GM13976 (cell line): Measurements from ENCODE around the gene MAT2A.
A peak's percentile ranks its signal among the peaks of the same experiment; 100 is the strongest.
"Not testable (repeated sequence)": the region's sequence is repeated elsewhere in the genome, so short reads cannot be mapped to it uniquely, and the experiment has no call there.

Experiments
- DNase-seq: peaks from one replicate; pipeline ENCODE4 v3.0.0; 2012; ENCODE audit warnings: low spot score
- in situ Hi-C: fragments of 300-500 bp; cut with MboI; formaldehyde crosslinking; loops from one replicate; pipeline ENCODE4 v1.12.0; 2022; ENCODE audit warnings: low sequenced_read_pairs, mixed read lengths, inconsistent platforms; ENCODE audit not compliant: unreplicated experiment
- TF ChIP-seq, protein P1 (sequence below): IDR thresholded peaks from 2 replicates; pipeline ENCODE4 v1.5.1; 2012; ENCODE audit warnings: borderline replicate concordance, mild to moderate bottlenecking; ENCODE audit not compliant: insufficient read depth; ENCODE audit errors: extremely low read depth, missing control alignments, control extremely low read depth

The MAT2A gene

DNA sequence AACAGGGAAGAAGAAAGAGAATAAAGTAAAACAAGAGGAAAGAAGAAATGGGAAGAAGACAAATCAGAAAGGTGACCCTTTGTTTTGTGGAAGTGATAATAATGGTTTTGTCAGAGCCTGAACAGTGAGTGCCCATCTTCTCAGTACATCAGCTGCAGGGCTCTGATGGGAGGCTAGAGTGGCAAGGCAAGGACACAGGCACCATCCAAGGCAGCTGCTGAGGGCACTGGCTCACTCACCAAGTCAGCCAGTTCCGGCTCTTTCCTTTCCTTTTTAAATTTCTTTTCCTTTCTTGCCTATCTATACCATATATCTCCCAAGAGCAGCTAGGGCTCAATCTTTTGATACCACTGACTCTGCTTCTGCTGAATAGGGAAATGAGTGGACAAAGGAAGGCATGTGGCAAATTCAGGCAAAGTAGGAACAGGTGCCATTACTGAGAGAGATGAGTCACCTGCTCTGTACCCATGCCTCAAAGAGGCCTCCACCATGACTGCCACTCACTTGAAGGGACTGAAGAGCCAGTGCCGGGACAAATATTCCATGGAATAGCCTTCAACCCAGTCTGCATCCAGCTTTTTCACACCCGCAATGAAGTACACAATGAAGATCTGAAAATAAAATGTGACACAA lies 16.1 kb downstream of the MAT2A start:
- in situ Hi-C loops: loop anchor here (5.0 kb wide), 1 partner anchor 133 kb away; no protein-coding TSS in a partner anchor
- no peak for DNase-seq
- TF ChIP-seq, protein P1, sequence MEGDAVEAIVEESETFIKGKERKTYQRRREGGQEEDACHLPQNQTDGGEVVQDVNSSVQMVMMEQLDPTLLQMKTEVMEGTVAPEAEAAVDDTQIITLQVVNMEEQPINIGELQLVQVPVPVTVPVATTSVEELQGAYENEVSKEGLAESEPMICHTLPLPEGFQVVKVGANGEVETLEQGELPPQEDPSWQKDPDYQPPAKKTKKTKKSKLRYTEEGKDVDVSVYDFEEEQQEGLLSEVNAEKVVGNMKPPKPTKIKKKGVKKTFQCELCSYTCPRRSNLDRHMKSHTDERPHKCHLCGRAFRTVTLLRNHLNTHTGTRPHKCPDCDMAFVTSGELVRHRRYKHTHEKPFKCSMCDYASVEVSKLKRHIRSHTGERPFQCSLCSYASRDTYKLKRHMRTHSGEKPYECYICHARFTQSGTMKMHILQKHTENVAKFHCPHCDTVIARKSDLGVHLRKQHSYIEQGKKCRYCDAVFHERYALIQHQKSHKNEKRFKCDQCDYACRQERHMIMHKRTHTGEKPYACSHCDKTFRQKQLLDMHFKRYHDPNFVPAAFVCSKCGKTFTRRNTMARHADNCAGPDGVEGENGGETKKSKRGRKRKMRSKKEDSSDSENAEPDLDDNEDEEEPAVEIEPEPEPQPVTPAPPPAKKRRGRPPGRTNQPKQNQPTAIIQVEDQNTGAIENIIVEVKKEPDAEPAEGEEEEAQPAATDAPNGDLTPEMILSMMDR: no peak

DNA sequence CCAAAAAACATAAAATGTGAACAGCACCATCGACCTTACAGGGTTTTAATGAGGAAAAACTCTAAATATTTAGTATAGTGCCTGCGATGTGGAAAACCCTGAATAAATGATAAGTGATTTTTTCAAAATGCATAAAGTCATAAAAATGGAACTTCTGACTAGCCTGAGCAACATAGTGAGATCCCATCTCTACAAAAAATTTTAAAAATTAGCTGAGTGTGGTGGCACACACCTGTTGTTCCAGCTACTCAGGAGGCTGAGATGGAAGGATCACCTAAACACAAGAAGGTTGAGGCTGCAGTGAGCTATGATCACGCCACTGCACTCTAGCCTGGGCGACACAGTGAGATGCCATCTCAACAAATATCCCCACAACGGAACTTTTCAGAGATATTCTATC lies 18.2 kb downstream of the MAT2A start:
- no peak for DNase-seq
- in situ Hi-C loops: loop anchor here (5.0 kb wide), 1 partner anchor 135 kb away; no protein-coding TSS in a partner anchor
- TF ChIP-seq, protein P1: no peak

DNA sequence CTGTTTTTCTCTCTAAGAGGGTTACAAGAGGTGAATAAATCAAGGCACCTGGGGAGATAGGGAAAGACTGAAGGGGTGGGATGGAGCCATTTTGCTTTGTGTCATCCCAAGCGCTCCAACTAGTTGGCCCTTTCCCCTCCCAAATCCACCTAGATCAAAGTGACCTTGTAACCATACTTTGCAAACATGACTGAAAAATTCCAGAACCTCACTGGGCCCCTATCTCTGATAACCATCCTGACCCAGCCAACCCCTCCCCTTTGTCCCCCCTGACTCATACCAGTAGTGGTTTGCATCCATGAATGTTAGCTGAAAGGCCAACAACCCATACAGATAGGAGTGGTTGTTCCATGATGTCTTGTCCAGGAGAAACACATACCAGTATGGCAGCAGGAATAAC lies 19.2 kb downstream of the MAT2A start:
- in situ Hi-C loops: loop anchor here (5.0 kb wide), 1 partner anchor 136 kb away; no protein-coding TSS in a partner anchor

DNA sequence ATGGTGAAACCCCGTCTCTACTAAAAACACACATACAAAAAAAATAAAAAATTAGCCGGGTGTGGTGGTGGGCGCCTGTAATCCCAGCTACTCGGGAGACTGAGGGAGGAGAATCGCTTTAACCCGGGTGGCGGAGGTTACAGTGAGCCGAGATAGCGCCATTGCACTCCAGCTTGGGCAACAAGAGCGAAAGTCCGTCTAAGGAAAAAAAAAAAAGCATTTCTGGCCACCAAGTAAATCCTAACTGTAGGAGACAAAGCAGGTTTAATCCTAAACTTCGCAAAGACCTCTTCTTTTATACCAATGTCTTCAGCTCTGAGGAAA lies 21.4 kb downstream of the MAT2A start:
- in situ Hi-C loops, DNase-seq: not testable (repeated sequence)

More for the DNA sequence above, 19.2 kb downstream of the MAT2A start:
- DNase-seq: no peak
- TF ChIP-seq, protein P1: no peak

- TF ChIP-seq, protein P1: no peak
- DNase-seq: peak; percentile 24
- in situ Hi-C loops: no loop called here
Measured at GRCh38 chr2:85560812-85561279, 21.9 kb downstream of the MAT2A start.

- TF ChIP-seq, protein P1: no peak
- in situ Hi-C loops: no loop called here
- peak; percentile 96 for DNase-seq
Measured at GRCh38 chr2:85561280-85562212, 22.6 kb downstream of the MAT2A start, which contains the start of gene GGCX. Gene GGCX, minus strand, starts transcription at chr2:85561493. Its CDS starts 65 bp downstream, at chr2:85561428.

DNA sequence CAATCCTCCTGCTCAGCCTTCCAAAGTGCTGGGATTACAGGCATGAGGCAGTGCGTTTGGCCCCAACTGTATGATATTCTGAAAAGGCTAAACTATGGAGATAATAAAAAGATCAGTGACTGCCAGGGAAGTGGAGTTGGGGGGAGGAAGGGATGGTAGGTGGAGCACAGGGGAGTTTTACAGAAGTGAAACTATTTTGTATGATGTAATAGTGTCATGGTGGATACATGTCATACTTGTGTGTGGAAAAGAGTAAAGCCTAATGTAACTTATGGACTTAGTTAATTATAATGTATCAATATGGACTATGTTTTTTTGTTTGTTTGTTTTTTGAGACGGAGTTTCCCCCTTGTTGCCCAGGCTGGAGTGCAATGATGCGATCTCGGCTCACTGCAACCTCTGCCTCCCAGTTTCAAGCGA lies 25.2 kb downstream of the MAT2A start:
- TF ChIP-seq, protein P1: no peak

More for the DNA sequence above, 25.2 kb downstream of the MAT2A start:
- DNase-seq: peak; percentile 58
- in situ Hi-C loops: no loop called here
